ENCODE results near the gene ADNP.

ADNP gene

DNA sequence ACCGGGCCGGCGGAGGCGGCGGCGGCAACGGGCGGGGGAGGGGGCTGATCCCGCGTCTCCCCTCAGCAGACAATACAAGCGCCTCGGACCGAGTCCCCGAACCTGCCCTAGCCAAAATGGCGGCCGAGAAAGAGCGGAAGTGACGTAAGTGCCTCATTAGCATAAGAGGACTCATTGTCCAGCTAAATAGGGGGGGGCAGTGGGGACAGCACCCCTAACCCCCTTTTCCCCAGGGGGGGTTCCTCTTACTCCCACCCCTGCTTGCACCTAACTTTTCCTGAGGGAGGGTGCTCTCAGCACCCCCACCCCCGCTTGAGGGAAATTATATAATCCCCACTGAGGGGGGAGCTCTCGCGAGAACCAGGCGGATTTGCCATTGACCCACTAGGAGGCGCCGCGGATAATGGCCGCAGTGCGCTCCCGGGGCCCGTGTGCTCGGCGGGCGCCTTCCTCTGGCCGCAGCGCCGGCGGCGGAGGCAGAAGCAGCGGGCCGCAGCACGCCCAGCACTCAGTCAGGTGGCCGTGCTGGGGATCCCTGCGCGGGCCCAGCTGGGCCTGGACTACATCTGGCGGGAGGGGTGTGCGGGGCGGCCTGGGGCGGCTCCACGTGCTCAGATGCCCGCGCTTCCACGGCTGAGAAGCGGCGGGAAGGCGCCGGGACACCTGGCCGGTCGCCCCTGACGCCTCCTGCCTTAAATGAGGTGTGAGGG lies at the start of gene ADNP:
ADNP (minus strand) TSS at position 132 of the 710 bp plus-strand sequence. CDS start 27,441 bp downstream, outside the sequence.
- TF ChIP-seq, protein P1, sequence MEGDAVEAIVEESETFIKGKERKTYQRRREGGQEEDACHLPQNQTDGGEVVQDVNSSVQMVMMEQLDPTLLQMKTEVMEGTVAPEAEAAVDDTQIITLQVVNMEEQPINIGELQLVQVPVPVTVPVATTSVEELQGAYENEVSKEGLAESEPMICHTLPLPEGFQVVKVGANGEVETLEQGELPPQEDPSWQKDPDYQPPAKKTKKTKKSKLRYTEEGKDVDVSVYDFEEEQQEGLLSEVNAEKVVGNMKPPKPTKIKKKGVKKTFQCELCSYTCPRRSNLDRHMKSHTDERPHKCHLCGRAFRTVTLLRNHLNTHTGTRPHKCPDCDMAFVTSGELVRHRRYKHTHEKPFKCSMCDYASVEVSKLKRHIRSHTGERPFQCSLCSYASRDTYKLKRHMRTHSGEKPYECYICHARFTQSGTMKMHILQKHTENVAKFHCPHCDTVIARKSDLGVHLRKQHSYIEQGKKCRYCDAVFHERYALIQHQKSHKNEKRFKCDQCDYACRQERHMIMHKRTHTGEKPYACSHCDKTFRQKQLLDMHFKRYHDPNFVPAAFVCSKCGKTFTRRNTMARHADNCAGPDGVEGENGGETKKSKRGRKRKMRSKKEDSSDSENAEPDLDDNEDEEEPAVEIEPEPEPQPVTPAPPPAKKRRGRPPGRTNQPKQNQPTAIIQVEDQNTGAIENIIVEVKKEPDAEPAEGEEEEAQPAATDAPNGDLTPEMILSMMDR (IDR thresholded peaks at IDR 0.05), result peak; percentile 72

DNA sequence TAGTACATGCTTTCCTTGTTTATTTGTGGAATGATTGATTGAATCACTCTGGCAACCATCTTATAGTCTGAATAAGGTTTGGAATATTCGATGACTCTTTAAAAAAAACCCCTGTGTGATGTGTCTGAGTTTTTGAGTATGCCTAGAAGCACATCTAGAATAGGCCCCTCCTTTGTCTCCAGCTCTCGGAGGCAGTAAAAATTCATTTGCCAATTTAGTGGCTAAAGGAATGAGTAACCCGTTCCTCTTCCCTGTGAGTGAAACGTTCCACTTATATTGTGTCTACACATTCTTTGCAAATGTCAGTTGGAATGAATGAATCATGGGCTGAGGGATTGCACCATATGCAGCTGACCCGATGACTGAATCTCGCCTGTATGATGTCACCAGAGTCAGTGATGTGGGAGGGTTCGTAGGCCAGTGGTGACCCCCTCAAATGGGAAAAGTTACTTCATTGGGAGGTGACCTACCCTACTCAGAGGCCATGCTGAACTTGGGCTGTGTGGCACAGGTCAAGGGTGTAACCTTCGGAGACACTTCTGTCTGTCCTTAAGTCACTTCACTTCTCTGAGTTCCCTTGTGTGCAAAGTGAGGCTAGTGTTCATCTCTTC lies 48.9 kb upstream of the ADNP start:
- TF ChIP-seq, protein P1 (IDR thresholded peaks at IDR 0.05), result no peak

DNA sequence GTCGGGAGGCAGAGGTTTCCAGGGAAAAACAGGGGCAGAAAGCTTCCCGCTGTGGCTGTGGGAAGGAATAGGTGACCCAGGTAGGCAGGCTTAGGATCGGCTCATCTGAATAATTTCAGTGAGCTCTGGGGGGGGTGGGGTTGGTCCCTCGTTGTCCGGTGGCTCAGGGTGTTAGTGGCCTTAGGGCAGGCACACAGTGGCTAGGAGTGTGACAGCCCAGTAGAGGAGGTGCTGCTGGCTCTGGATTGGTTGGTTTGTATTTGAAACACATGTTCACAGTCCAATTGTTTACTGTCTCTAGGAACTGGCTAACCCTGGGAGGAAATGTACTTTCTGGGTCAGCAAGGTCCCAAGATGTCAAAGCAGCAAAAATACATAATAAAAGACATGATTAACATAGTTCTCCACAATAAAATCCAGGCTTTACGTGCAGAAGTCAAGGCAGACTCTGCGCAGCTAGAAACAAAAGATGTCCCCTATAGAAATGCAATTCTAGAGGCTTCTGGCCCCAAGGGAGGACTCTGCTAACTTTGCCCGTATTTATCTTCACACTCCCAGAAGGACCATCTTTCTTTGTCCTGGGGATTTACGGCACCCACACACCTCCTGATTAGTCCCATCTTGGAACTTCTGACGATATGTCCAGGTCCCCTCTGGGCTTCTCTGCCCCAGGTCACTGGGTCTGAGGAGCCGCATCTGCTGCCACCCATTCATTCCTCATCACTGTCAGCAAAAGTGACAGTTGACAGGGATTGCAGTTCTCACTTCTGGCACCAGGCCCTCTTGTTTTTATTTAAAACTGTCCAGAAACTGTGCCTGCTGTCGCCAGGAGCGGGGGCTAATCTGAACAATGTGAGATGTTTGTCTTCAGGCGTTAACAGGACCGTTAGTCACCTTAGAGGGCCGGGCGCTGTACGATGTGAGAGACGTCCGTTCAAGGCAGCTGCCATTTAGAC lies 46.1 kb upstream of the ADNP start:
- TF ChIP-seq, protein P1 (IDR thresholded peaks at IDR 0.05), result no peak

DNA sequence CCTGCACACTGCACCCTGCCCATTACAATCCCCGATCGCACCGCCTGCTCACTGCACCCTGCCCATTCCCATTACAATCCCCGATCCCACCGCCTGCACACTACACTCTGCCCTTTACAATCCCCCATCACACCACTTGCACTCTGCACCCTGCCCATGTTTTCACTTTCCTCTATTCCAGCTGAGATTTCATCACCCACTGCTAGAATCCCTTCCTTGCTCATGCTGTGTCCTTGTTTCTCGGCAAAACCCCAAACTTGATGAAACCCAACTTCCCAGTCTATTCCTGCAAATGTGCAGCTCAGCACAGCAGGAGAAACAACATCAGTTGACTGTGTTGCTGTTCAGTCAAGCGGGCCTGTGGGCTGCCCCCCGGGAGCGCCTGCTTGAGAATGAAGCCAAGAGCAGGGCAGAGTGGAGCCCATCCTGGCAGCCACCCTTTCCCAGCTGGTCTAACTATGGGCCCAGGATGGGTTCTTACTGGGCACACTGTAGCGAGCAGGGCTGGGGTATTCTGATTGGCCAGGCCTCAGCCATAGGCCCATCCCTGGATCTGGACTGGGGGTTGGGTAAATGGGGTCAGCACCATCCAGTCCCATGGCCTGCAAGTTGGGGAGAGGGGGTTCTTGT lies 44.6 kb upstream of the ADNP start:
- TF ChIP-seq, protein P1 (IDR thresholded peaks at IDR 0.05), result no peak

DNA sequence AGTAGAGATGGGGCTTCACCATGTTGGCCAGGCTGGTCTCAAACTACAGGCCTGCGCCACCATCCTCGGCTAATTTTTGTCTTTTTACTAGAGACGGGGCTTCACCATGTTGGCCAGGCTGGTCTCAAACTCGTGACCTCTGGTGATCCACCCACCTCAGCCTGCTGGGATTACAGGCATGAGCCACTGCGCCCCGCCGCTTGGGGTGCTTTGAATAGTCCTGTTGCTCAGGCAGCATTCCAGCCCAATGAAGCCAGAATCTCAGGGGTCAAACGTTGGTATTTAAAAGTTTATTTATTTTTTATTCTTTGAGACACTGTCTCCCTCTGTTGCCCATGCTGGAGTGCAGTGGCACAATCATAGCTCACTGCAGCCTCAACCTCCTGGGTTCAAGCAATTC lies 38.7 kb upstream of the ADNP start:
- TF ChIP-seq, protein P1 (IDR thresholded peaks at IDR 0.05), result no peak

DNA sequence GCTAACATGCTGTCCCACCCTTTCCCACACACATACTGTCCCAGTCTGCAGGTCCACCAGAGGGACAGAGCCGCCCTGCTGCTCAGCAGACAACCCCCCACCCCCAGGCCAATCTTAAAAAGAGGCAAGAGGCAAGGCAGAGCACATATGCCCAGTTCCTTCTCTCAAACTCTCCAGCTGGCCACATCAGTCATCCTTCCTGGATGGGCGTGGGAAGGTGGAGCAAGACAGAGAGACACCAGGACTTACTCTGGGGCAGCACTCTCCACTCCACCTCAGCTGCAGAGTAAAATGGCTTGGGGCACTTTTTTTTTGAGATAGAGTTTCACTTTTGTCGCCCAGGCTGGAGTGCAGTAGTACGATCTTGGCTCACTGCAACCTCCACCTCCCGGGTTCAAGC lies 38.2 kb upstream of the ADNP start:
- TF ChIP-seq, protein P1 (IDR thresholded peaks at IDR 0.05), result no peak

DNA sequence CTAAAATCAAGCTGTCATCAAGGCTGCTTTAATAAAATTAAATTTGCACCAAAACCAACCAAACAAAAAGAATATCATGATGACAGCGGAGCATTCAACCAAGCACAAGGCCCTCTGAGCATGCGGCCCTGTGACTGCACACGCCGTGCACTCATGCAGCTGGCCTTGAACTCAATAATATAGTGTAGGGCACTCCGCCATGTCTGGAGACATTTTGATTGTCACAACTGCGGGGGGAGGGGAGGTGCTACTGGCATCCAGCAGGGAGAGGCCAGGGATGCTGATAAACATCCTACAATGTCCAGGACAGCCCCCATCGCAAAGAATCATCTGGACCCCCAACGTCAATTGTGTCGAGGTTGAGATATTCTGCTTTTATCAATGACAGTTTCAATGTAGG lies 37.1 kb upstream of the ADNP start:
- TF ChIP-seq, protein P1 (IDR thresholded peaks at IDR 0.05), result no peak

Measured in LNCAP (cell line).